Gastroesophageal sphincter (tissue), 3 donors: ENCODE results near the gene CREBBP.

Experiments used
- CTCF ChIP-seq, 4 experiments: fragments of 200-600 bp in 2 of 4; fragments of 450-650 bp in 2 of 4; sonication (generic) in 1 of 4; IDR thresholded peaks; one replicate each; pipeline ENCODE4 v1.5.1; 2017 to 2019; ENCODE audit warnings: antibody characterized with exemption in 4 of 4, mild to moderate bottlenecking in 2 of 4, moderate library complexity in 2 of 4
- EP300 ChIP-seq: sonication (generic); formaldehyde crosslinking; IDR thresholded peaks from one replicate; pipeline ENCODE4 v1.6.1; 2017; ENCODE audit warnings: antibody characterized with exemption, mild to moderate bottlenecking
- POLR2AphosphoS5 ChIP-seq: sonication (generic); formaldehyde crosslinking; IDR thresholded peaks from one replicate; pipeline ENCODE4 v1.6.1; 2017; ENCODE audit warnings: antibody characterized with exemption

GRCh38 chr16:3776316-3776715 lies 104.2 kb downstream of the CREBBP start:
- TF ChIP-seq CTCF (IDR thresholded peaks at IDR 0.05) (no peak), POLR2AphosphoS5 (no peak), EP300 (no peak)
